ENCODE results near the gene OPRPN.

Gene OPRPN, protein sequence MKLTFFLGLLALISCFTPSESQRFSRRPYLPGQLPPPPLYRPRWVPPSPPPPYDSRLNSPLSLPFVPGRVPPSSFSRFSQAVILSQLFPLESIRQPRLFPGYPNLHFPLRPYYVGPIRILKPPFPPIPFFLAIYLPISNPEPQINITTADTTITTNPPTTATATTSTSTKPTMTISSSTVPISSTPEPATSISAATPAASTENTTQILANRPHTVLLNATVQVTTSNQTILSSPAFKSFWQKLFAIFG

DNA sequence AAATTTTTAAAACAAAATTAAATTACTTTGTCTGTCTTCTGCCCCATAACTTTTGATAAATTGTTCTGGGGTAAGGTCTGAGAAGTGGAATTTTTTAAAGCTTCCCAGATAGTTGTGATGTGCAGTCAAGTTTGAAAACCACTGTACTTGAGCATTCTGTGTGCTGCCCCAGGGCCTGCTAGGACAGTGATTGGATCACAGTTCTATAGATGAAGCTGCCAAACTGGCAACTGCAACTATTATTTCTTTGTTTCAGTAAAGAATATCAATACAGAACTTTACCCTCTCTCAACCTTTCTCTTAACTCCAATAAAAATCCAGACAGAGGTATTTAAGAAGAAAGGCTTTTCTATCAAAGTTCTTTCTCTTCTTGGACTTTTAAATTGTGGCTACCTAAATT lies at the start of gene OPRPN:
TSS of gene OPRPN (plus strand) at position 361 of the 400 bp plus-strand sequence. CDS start 1,346 bp downstream, outside the sequence.
- no peak for DNase-seq (ENCODE audit: low read depth)

- no peak for DNase-seq (ENCODE audit: low read depth)
These were observed 41.6 kb upstream of the OPRPN start for GRCh38 chr4:70356185-70356584.

- no peak for DNase-seq (ENCODE audit: low read depth)
These were observed 38.6 kb upstream of the OPRPN start for GRCh38 chr4:70359115-70359661.

DNA sequence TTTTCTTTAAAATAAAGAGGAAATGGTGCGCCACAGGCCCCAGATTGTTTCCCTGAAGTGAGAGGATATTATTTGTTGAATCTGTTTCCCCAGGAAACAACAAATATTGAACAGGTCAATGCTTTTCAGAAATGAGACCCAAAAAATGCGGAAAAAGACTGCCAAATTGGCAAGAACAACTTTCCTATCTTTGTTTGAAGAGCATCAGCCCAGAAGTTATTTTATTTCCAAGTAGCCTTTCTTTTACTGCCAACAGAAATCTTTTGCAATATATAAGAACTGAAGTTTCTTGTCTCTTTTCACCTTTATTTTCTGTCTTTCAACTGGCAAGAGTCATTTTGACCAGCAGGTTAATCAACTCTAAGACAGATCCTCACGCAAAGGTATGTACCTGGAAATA lies 37.3 kb upstream of the OPRPN start, which contains the start of gene SMR3A:
TSS of gene SMR3A (plus strand) at position 301 of the 400 bp plus-strand sequence. CDS start 1,356 bp downstream, outside the sequence.
- no peak for DNase-seq (ENCODE audit: low read depth)

DNA sequence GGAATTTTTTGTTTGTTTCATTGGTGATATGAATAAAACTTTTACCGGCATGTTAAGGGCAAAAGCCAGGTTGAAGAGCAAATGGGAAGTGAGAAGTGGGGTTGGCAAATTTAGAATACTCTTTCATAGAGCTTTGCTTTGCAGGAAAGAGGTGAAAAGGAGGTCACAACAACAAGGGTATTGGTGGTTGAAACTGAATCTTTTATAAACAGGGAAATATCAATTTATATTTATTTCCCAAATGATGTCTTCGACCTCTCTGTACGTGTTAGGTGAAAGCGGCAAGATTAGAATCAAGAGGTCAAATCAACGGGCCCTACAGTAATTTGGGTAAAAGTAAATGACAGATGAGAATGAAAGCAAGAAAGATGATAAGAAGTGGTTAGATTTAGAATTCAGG lies 33.7 kb upstream of the OPRPN start:
- no peak for DNase-seq (ENCODE audit: low read depth)

GRCh38 chr4:70365479-70365878 lies 32.3 kb upstream of the OPRPN start:
- peak; percentile 13 for DNase-seq (ENCODE audit: low read depth)

DNA sequence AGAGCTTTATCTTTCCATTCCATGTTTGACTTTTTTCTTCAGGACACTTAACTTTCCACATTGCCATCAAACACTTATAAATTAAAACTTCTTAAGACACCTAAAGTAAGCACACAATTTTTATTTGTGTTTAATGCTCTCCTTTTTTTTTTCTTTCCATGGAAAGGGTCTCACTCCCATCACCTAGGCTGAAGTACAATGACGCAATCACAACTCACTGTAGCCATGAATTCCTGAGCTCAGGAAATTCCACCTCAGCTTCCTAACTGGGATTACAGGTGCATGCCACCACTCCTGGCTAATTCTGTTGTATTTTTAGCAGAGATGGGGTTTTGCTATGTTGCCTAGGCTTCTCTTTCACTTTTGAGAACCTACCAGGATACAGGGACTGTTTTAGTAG lies 29.9 kb upstream of the OPRPN start:
- no peak for DNase-seq (ENCODE audit: low read depth)

DNA sequence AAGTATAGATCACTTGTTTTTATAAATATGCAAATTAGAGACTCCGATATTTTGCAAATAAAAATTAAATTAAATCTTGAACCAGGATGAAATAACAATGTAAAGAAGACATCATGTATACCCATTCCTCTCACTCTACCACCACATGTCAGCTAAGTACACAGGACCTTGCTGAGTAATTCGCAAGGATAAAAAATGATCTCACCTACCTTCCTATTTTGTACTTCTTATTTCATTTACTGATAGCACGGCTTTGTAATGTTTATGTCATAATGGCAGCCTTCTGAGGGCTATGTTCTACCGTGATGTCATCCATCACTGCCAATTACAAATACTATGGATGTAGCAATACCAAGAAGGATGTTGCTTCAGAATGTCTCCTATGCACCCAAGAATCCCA lies 25.8 kb upstream of the OPRPN start:
- no peak for DNase-seq (ENCODE audit: low read depth)

GRCh38 chr4:70372760-70373159 lies 25.0 kb upstream of the OPRPN start:
- no peak for DNase-seq (ENCODE audit: low read depth)

DNA sequence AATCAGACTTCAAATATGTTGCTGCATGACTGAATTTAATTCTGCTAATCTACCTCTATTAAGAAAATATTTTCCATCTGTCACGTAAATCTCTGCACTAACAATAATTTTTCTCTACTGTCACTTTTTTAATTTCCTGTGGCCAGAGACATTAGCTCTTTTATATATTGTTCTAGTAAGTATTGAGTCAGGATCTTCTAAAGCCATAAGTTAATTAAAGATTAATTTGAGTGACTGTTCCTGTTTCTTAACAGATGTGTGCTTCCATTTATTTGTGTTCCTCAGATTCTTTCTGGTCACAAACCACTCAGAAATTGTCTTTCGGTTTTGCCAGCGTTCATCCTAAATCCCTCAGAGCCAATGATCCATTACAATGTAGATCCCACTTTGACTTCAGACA lies 17.2 kb upstream of the OPRPN start:
- DNase-seq (ENCODE audit: low read depth) = no peak

GRCh38 chr4:70382691-70383181 lies 15.0 kb upstream of the OPRPN start, which contains the start of gene SMR3B:
Gene SMR3B (plus strand): TSS chr4:70383131. CDS start chr4:70384511, 1,380 bp downstream.
- DNase-seq (ENCODE audit: low read depth) = no peak

DNA sequence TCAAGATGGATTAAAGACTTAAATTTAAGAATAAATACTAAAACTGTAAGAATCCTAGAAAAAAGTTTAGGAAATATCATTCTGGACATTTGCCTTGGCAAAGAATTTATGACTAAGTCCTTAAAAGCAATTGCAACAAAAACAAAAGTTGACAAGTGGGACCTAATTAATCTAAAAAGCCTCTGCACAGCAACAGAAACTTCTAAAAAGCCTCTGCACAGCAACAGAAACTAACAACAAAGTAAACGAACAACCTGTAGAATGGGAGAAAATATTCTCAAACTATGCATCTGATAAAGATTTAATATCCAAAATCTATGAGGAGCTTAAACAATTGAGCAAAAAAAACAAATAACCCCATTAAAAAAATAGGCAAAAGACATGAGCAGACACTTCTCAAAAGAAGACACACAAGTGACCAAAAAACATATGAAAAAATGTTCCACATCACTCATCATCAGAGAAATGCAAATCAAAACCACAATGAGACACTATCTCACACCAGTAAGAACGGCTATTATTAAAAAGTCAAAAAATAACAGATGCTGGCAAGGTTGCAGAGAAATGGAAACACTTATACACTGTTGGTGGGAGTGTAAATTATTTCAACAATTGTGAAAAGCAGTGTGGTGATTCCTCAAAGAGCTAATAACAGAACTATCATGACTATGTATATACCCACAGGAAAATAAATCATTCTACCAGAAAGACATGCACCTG lies 5.5 kb upstream of the OPRPN start:
- no peak for DNase-seq (ENCODE audit: low read depth)

DNA sequence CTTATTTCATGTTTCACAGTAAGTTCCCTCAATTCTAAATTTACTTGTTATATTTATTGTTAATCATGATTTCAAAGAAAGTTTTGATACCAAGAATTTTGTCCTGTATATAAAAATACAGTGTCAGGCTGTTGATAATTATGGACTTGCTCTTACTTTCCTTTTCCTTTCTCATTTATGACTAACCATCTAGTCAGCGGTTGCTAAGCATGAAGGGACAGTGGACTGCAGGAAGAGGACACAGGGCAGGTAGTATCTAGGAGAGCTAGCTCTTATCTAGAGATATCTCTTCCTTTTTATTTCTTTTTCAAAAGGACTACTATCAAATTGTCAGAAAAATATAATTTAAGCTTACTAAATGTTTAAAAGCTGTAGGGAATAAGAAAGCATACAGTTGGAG lies 1.6 kb downstream of the OPRPN start:
- peak; percentile 77 for DNase-seq (ENCODE audit: low read depth)

GRCh38 chr4:70402762-70403161 lies 5.0 kb downstream of the OPRPN start:
- no peak for DNase-seq (ENCODE audit: low read depth)

GRCh38 chr4:70405765-70406164 lies 8.0 kb downstream of the OPRPN start:
- DNase-seq (ENCODE audit: low read depth) = no peak

DNA sequence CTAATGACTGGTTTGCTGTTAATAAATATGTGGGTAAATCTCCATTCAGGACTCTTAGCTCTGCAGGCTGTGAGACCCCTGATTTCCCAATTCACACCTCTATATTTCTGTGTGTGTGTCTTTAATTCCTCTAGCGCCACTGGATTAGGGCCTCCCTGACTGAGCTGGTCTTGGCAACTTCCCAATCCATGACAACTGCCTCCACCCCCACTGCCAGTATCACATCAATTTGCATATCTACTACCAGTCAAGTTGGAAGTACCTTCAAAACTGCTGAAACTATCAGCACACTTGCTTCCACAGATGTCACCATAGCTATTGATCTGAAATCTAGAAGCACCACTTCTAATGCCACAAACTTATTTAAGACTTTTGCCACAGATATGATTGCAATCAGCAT lies 27.6 kb downstream of the OPRPN start:
- DNase-seq (ENCODE audit: low read depth) = no peak

- no peak for DNase-seq (ENCODE audit: low read depth)
These were observed 29.0 kb downstream of the OPRPN start for GRCh38 chr4:70426789-70427188.

- peak; percentile 6 for DNase-seq (ENCODE audit: low read depth)
These were observed 39.5 kb downstream of the OPRPN start for GRCh38 chr4:70437197-70437596.

GRCh38 chr4:70442474-70442873 lies 44.7 kb downstream of the OPRPN start:
- no peak for DNase-seq (ENCODE audit: low read depth)

GRCh38 chr4:70443329-70443728 lies 45.6 kb downstream of the OPRPN start:
- DNase-seq (ENCODE audit: low read depth) = no peak

GRCh38 chr4:70449220-70449619 lies 51.5 kb downstream of the OPRPN start:
- no peak for DNase-seq (ENCODE audit: low read depth)

DNA sequence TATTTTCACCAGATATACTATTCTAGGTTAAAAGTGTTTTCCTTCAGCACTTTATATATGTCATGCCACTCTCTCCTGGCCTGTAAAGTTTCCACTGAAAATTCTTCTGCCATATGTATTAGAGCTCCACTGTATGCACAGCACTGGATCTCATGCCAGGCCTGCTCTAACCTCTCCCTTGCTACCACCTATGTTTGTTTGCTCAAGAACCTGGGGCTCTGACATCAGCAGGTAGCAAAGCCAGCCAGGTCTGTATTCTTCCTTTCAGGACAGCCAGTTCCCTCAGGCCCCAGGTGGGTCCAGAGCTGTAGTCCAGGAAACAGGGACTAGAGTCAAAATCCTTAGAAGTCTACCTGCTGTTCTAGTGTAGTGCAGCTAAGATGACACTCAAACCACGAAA lies 55.2 kb downstream of the OPRPN start:
- no peak for DNase-seq (ENCODE audit: low read depth)

Measured in ELR (cell line).